ENCODE results near the gene KCNJ9.
A peak's percentile ranks its signal among the peaks of the same experiment; 100 is the strongest.

The KCNJ9 gene

DNA sequence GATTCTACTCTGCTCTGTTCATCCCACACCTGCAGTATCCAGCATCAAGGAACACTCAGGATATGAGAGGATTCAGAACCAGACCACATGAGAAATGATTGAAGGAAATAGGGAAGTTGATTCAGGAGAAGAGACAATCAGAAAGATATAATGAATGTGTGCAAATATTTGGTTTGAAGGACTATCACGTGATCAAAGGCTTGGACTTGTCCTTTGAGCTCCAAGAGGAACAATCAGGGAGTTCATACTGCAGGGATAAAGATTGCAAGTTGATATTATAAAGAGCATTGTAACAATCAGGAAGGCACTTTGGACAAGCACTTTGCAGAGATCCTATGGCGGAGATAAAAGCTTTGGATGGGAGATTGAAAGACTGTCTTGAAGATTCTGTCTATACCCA, 35.7 kb upstream of the KCNJ9 start:
- no peak overlapping the region for H4K12ac ChIP-seq (ENCODE audit: low read depth, low read length)
- no peak overlapping the region for H3K14ac ChIP-seq (ENCODE audit: low read length)
- DNase-seq: no peak
- H4K91ac ChIP-seq (ENCODE audit: low read depth, low read length): no peak overlapping the region
- no peak overlapping the region for H4K8ac ChIP-seq (ENCODE audit: low read depth, low read length)
- no peak overlapping the region for H3K4me2 ChIP-seq (ENCODE audit: low read length)
- no peak overlapping the region for H2AK5ac ChIP-seq (ENCODE audit: low read length)
- H3K4me3 ChIP-seq (ENCODE audit: low read depth, low read length): no peak overlapping the region
- H2BK5ac ChIP-seq (ENCODE audit: low read depth, low read length, poor library complexity): no peak overlapping the region
- H3K4ac ChIP-seq (ENCODE audit: low read depth, low read length): no peak overlapping the region
- H3K9ac ChIP-seq (ENCODE audit: low read length): no peak overlapping the region
- no peaks in the 10 kb centered on the region for H3K27me3 ChIP-seq (ENCODE audit: insufficient read depth, low read length)
- H3K23ac ChIP-seq (ENCODE audit: low read length): no peak overlapping the region
- H3K36me3 ChIP-seq (ENCODE audit: control insufficient read depth in 1 of 2, insufficient read depth in 2 of 2, low read length in 2 of 2): no peaks in the 10 kb centered on the region
- H3K4me1 ChIP-seq (ENCODE audit: control insufficient read depth in 1 of 2, insufficient read depth in 2 of 2, low read length in 2 of 2): no peaks in the 10 kb centered on the region
- no CpG with 5 or more reads among the region's 2 CpGs for WGBS (ENCODE audit: extremely low coverage, insufficient coverage, insufficient read length)
- H3K9me3 ChIP-seq (ENCODE audit: insufficient read depth, low read depth, low read length): no peaks in the 10 kb centered on the region
- H3K79me1 ChIP-seq (ENCODE audit: low read length): no peaks in the 10 kb centered on the region
- H3K79me2 ChIP-seq (ENCODE audit: control insufficient read depth, insufficient read depth, low read length, poor library complexity): no peaks in the 10 kb centered on the region
- no peak overlapping the region for H3K18ac ChIP-seq (ENCODE audit: low read length)
- no peak overlapping the region for H2AFZ ChIP-seq (ENCODE audit: insufficient read depth, low read length, poor library complexity)
- H3K27ac ChIP-seq (ENCODE audit: low read depth, low read length): no peak overlapping the region
- no peak overlapping the region for H2BK12ac ChIP-seq (ENCODE audit: low read length)
- H2BK120ac ChIP-seq (ENCODE audit: insufficient read depth, low read length, poor library complexity): no peak overlapping the region

DNA sequence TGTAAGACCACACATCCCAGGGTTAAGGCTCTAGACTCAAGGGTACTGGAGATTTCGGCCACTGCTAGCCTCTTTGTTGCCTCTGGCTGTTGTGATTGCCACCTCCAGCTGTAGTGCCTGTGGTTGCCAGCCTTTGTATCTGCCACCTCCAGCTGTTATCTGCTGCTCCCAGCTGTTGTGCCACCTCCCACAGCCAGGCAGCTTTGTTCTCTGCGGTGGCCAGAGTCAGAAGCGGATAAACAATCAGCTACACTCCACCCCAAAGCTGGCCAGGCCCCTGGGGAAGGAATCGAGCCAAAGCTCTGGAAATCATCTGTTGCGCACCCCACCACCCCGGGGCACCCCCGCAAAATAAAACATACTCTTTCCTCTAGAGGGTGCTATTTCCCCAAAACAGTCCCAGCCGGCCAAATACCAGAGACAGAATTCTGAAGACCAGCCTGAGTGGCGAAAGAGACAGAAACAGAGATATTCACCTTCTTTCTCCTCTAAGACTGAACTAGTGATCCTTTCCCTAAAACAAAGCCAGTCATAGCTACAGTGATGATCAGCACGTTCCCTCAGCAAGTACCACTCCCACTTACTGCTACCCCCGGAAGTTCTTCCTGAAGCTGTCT, 34.7 kb upstream of the KCNJ9 start:
- H3K4me1 ChIP-seq (ENCODE audit: control insufficient read depth in 1 of 2, insufficient read depth in 2 of 2, low read length in 2 of 2): no peaks in the 10 kb centered on the region
- H4K8ac ChIP-seq (ENCODE audit: low read depth, low read length): no peak overlapping the region
- H3K79me1 ChIP-seq (ENCODE audit: low read length): no peaks in the 10 kb centered on the region
- no peak overlapping the region for H3K18ac ChIP-seq (ENCODE audit: low read length)
- DNase-seq: peak in 1 of 2 donors; percentile 44
- H3K9me3 ChIP-seq (ENCODE audit: insufficient read depth, low read depth, low read length): no peaks in the 10 kb centered on the region
- no peak overlapping the region for H3K23ac ChIP-seq (ENCODE audit: low read length)
- no CpG with 5 or more reads among the region's 11 CpGs for WGBS (ENCODE audit: extremely low coverage, insufficient coverage, insufficient read length)
- no peak overlapping the region for H4K12ac ChIP-seq (ENCODE audit: low read depth, low read length)
- no peak overlapping the region for H2BK120ac ChIP-seq (ENCODE audit: insufficient read depth, low read length, poor library complexity)
- H3K14ac ChIP-seq (ENCODE audit: low read length): no peak overlapping the region
- H3K4me2 ChIP-seq (ENCODE audit: low read length): no peak overlapping the region
- H3K79me2 ChIP-seq (ENCODE audit: control insufficient read depth, insufficient read depth, low read length, poor library complexity): no peaks in the 10 kb centered on the region
- H4K91ac ChIP-seq (ENCODE audit: low read depth, low read length): no peak overlapping the region
- H2AFZ ChIP-seq (ENCODE audit: insufficient read depth, low read length, poor library complexity): no peak overlapping the region
- H3K4me3 ChIP-seq (ENCODE audit: low read depth, low read length): no peak overlapping the region
- no peak overlapping the region for H3K4ac ChIP-seq (ENCODE audit: low read depth, low read length)
- H3K36me3 ChIP-seq (ENCODE audit: control insufficient read depth in 1 of 2, insufficient read depth in 2 of 2, low read length in 2 of 2): no peaks in the 10 kb centered on the region
- no peak overlapping the region for H3K27ac ChIP-seq (ENCODE audit: low read depth, low read length)
- no peak overlapping the region for H2AK5ac ChIP-seq (ENCODE audit: low read length)
- H2BK5ac ChIP-seq (ENCODE audit: low read depth, low read length, poor library complexity): no peak overlapping the region
- H3K27me3 ChIP-seq (ENCODE audit: insufficient read depth, low read length): no peaks in the 10 kb centered on the region
- H2BK12ac ChIP-seq (ENCODE audit: low read length): no peak overlapping the region
- no peak overlapping the region for H3K9ac ChIP-seq (ENCODE audit: low read length)

DNA sequence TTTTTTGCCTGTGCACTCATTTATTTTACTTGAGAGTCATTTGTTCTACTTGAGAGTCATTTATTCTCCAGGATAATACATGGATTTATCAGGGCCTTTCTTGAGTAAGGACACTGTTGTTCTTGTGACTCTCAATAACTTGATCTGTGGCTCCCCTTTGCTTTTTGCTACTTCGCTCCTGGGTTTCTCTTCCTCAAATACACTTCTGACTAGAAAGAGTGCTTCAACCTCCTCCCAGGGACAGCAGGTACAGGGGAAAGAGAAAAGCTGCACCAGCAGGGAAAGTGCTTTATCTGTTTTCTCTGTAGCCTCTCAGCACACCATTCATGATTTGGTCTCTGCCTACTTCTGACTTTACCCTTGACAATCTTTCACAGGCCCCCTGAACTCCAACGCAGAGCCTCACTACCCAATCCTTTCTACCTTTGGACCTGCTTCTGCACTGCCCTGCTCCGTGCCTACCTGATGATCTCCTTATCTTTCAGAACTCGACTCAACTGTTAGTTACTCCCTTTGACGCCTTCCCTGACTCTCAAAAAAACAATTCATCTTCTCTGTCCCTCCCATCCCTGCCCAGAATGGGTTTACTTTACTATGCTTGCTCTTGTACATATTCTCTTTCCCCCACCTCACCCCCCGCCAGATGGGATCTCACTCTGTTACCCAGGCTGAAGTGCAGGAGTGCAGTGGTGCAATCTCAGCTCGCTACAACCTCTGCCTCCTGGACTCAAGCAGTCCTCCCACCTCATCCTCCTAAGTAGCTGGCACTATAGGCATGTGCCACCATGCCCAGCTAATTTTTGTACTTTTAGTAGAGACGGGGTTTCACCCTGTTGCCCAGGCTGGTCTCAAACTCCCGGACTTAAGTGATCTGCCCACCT, 34.0 kb upstream of the KCNJ9 start:
- H3K14ac ChIP-seq (ENCODE audit: low read length): no peak overlapping the region
- no peak overlapping the region for H2BK5ac ChIP-seq (ENCODE audit: low read depth, low read length, poor library complexity)
- no peak for DNase-seq
- H3K79me2 ChIP-seq (ENCODE audit: control insufficient read depth, insufficient read depth, low read length, poor library complexity): no peaks in the 10 kb centered on the region
- no peak overlapping the region for H4K8ac ChIP-seq (ENCODE audit: low read depth, low read length)
- no peaks in the 10 kb centered on the region for H3K9me3 ChIP-seq (ENCODE audit: insufficient read depth, low read depth, low read length)
- H3K36me3 ChIP-seq (ENCODE audit: control insufficient read depth in 1 of 2, insufficient read depth in 2 of 2, low read length in 2 of 2): no peaks in the 10 kb centered on the region
- no peak overlapping the region for H2AK5ac ChIP-seq (ENCODE audit: low read length)
- no peaks in the 10 kb centered on the region for H3K79me1 ChIP-seq (ENCODE audit: low read length)
- H2BK120ac ChIP-seq (ENCODE audit: insufficient read depth, low read length, poor library complexity): no peak overlapping the region
- H3K18ac ChIP-seq (ENCODE audit: low read length): no peak overlapping the region
- no peak overlapping the region for H3K9ac ChIP-seq (ENCODE audit: low read length)
- no peak overlapping the region for H4K91ac ChIP-seq (ENCODE audit: low read depth, low read length)
- no peaks in the 10 kb centered on the region for H3K4me1 ChIP-seq (ENCODE audit: control insufficient read depth in 1 of 2, insufficient read depth in 2 of 2, low read length in 2 of 2)
- no peak overlapping the region for H3K27ac ChIP-seq (ENCODE audit: low read depth, low read length)
- no peak overlapping the region for H2BK12ac ChIP-seq (ENCODE audit: low read length)
- H3K27me3 ChIP-seq (ENCODE audit: insufficient read depth, low read length): no peaks in the 10 kb centered on the region
- no peak overlapping the region for H2AFZ ChIP-seq (ENCODE audit: insufficient read depth, low read length, poor library complexity)
- no CpG with 5 or more reads among the region's 9 CpGs for WGBS (ENCODE audit: extremely low coverage, insufficient coverage, insufficient read length)
- no peak overlapping the region for H3K4ac ChIP-seq (ENCODE audit: low read depth, low read length)
- H3K23ac ChIP-seq (ENCODE audit: low read length): no peak overlapping the region
- no peak overlapping the region for H4K12ac ChIP-seq (ENCODE audit: low read depth, low read length)
- no peak overlapping the region for H3K4me2 ChIP-seq (ENCODE audit: low read length)
- H3K4me3 ChIP-seq (ENCODE audit: low read depth, low read length): no peak overlapping the region

DNA sequence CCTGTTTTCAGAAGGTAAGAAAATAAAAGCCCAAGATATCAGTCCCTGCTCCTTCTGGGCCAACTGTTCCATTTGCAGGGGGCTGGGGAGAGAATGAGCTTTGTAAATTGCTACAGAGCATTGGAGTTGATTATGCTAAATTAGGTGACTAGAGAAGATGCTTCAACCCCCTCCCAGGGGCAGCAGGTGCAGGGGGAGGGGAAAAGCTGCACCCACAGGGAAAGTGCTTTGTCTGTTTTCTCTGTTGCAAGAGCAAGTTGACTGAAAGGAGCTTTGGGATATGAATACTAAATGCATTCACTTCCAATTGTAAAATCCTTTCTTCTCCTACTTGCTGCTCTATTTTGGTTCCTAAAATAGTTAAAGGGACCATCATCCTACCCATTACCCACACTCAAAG, 33.0 kb upstream of the KCNJ9 start:
- Histone ChIP-seq H3K23ac (ENCODE audit: low read length) (no peak overlapping the region), H3K36me3 (ENCODE audit: control insufficient read depth in 1 of 2, insufficient read depth in 2 of 2, low read length in 2 of 2) (no peaks in the 10 kb centered on the region), H2AK5ac (ENCODE audit: low read length) (no peak overlapping the region), H2BK12ac (ENCODE audit: low read length) (no peak overlapping the region), H4K8ac (ENCODE audit: low read depth, low read length) (no peak overlapping the region), H2AFZ (ENCODE audit: insufficient read depth, low read length, poor library complexity) (no peak overlapping the region), H2BK120ac (ENCODE audit: insufficient read depth, low read length, poor library complexity) (no peak overlapping the region), H3K9me3 (ENCODE audit: insufficient read depth, low read depth, low read length) (no peaks in the 10 kb centered on the region), H3K4me1 (ENCODE audit: control insufficient read depth in 1 of 2, insufficient read depth in 2 of 2, low read length in 2 of 2) (no peaks in the 10 kb centered on the region), H2BK5ac (ENCODE audit: low read depth, low read length, poor library complexity) (no peak overlapping the region), H3K27ac (ENCODE audit: low read depth, low read length) (no peak overlapping the region), H4K91ac (ENCODE audit: low read depth, low read length) (no peak overlapping the region), H3K4ac (ENCODE audit: low read depth, low read length) (no peak overlapping the region), H4K12ac (ENCODE audit: low read depth, low read length) (no peak overlapping the region), H3K79me2 (ENCODE audit: control insufficient read depth, insufficient read depth, low read length, poor library complexity) (no peaks in the 10 kb centered on the region), H3K27me3 (ENCODE audit: insufficient read depth, low read length) (no peaks in the 10 kb centered on the region), H3K9ac (ENCODE audit: low read length) (no peak overlapping the region), H3K4me2 (ENCODE audit: low read length) (no peak overlapping the region), H3K4me3 (ENCODE audit: low read depth, low read length) (no peak overlapping the region), H3K79me1 (ENCODE audit: low read length) (no peaks in the 10 kb centered on the region), H3K14ac (ENCODE audit: low read length) (no peak overlapping the region), H3K18ac (ENCODE audit: low read length) (no peak overlapping the region)
- DNase-seq: no peak

All from trophoblast cell (in vitro differentiated cells and primary cell).